IMR-90 (cell line): ENCODE results near the gene SEPTIN10. TPM values are rescaled to one million over a fixed set of nuclear protein-coding genes. Genes with fewer than 3 reads are reported as not detected.
"Not testable (repeated sequence)": the region's sequence is repeated elsewhere in the genome, so short reads cannot be mapped to it uniquely, and the experiment has no call there.

Experiments
- ATAC-seq: fragments of 200-7000 bp; cut with Tn5 transposase; 2 replicates; pipeline ENCODE4 v1.9.1; 2020; ENCODE audit warnings: low read depth, mild to moderate bottlenecking, moderate library complexity
- BruUV-seq: library from RNA; stranded (reverse); fragments of 400-500 nt; replicated peaks from 2 replicates; lab custom pipeline; 2021; lab: Mats Ljungman, UMichigan
- CTCF ChIA-PET: fragments of 300-600 bp; formaldehyde crosslinking; extraction: SDS; loops from one replicate; lab custom pipeline; 2021; ENCODE audit warnings: antibody characterized with exemption; lab: Yijun Ruan, JAX
- POLR2A ChIA-PET: fragments of 300-600 bp; sonication (Branson Sonifier 250); formaldehyde crosslinking; loops from one replicate; lab custom pipeline; 2022; ENCODE audit warnings: antibody characterized with exemption; ENCODE audit not compliant: unreplicated experiment; lab: Charles Lee
- DNase-seq: peaks from one replicate; pipeline ENCODE4 v3.0.0; 2013
- H2AFZ ChIP-seq: replicated peaks from 2 replicates; pipeline ENCODE3; 2013; ENCODE audit warnings: low read length, mild to moderate bottlenecking; ENCODE audit not compliant: poor library complexity
- H2AK5ac ChIP-seq: 2 replicates; pipeline ENCODE4 v1.6.1; 2013; ENCODE audit warnings: low read depth, low read length, inconsistent platforms
- H2AK9ac ChIP-seq: replicated peaks from 2 replicates; pipeline ENCODE3; 2013; ENCODE audit warnings: mild to moderate bottlenecking, low read depth, low read length, moderate library complexity; ENCODE audit not compliant: poor library complexity
- H2BK120ac ChIP-seq: 2 replicates; pipeline ENCODE4 v1.6.1; 2013; ENCODE audit warnings: low read depth, low read length, inconsistent platforms
- H2BK15ac ChIP-seq: 3 replicates; pipeline ENCODE4 v1.6.1; 2013; ENCODE audit warnings: low read depth, low read length, inconsistent platforms
- H2BK20ac ChIP-seq: 2 replicates; pipeline ENCODE4 v1.6.1; 2013; ENCODE audit warnings: low read depth, mild to moderate bottlenecking, inconsistent platforms, low read length, moderate library complexity
- H2BK5ac ChIP-seq: 2 replicates; pipeline ENCODE4 v1.6.1; 2013; ENCODE audit warnings: mild to moderate bottlenecking, low read depth, low read length, inconsistent platforms; ENCODE audit not compliant: poor library complexity, severe bottlenecking
- H3K14ac ChIP-seq: replicated peaks from 2 replicates; pipeline ENCODE4 v1.6.1; 2013; ENCODE audit warnings: low read depth, low read length, inconsistent platforms
- H3K18ac ChIP-seq: 2 replicates; pipeline ENCODE4 v1.6.1; 2013; ENCODE audit warnings: low read depth, low read length, control low read depth
- H3K23ac ChIP-seq: 2 replicates; pipeline ENCODE4 v1.6.1; 2013; ENCODE audit warnings: low read depth, low read length, inconsistent platforms
- H3K27ac ChIP-seq: 2 replicates; pipeline ENCODE4 v1.5.1; 2013; ENCODE audit warnings: mild to moderate bottlenecking, control low read depth, low read length; ENCODE audit not compliant: insufficient read depth
- H3K27me3 ChIP-seq: 2 replicates; pipeline ENCODE4 v1.6.1; 2013; ENCODE audit warnings: low read length; ENCODE audit not compliant: control insufficient read depth, insufficient read depth
- H3K36me3 ChIP-seq: 2 replicates; pipeline ENCODE4 v1.6.1; 2013; ENCODE audit warnings: low read length, mixed read lengths; ENCODE audit not compliant: control insufficient read depth, insufficient read depth
- H3K4ac ChIP-seq: 2 replicates; pipeline ENCODE4 v1.6.1; 2013; ENCODE audit warnings: low read depth, low read length, inconsistent platforms
- H3K4me1 ChIP-seq: 2 replicates; pipeline ENCODE4 v1.6.1; 2013; ENCODE audit warnings: low read length, mixed read lengths; ENCODE audit not compliant: control insufficient read depth, insufficient read depth
- H3K4me2 ChIP-seq: 2 replicates; pipeline ENCODE4 v1.6.1; 2013; ENCODE audit warnings: low read depth, mild to moderate bottlenecking, control low read depth, low read length, moderate library complexity
- H3K4me3 ChIP-seq: 2 replicates; pipeline ENCODE4 v1.5.1; 2013; ENCODE audit warnings: low read depth, mild to moderate bottlenecking, control low read depth, low read length, moderate library complexity; ENCODE audit not compliant: insufficient read depth
- H3K56ac ChIP-seq: 2 replicates; pipeline ENCODE4 v1.6.1; 2013; ENCODE audit warnings: low read length, inconsistent platforms; ENCODE audit not compliant: insufficient read depth; ENCODE audit errors: extremely low read depth
- H3K79me1 ChIP-seq, 2 experiments: 2 replicates each; pipeline ENCODE4 v1.6.1; 2013; ENCODE audit warnings: low read length in 2 of 2, inconsistent platforms in 1 of 2, low read depth in 1 of 2
- H3K9ac ChIP-seq: 2 replicates; pipeline ENCODE4 v1.6.1; 2013; ENCODE audit warnings: low read depth, low read length, control low read depth
- H3K9me1 ChIP-seq: 2 replicates; pipeline ENCODE4 v1.6.1; 2013; ENCODE audit warnings: low read length, inconsistent platforms; ENCODE audit not compliant: insufficient read depth
- H3K9me3 ChIP-seq: 2 replicates; pipeline ENCODE4 v1.6.1; 2013; ENCODE audit warnings: low read length; ENCODE audit not compliant: control insufficient read depth, insufficient read depth
- H4K20me1 ChIP-seq: 2 replicates; pipeline ENCODE4 v1.6.1; 2013; ENCODE audit warnings: low read length, inconsistent platforms; ENCODE audit not compliant: insufficient read depth
- H4K5ac ChIP-seq: 2 replicates; pipeline ENCODE4 v1.6.1; 2013; ENCODE audit warnings: mild to moderate bottlenecking, low read depth, low read length, control low read depth
- H4K8ac ChIP-seq, 2 experiments: 2 replicates each; pipeline ENCODE4 v1.6.1; 2013; ENCODE audit warnings: low read depth in 2 of 2, low read length in 2 of 2, control low read depth in 1 of 2, inconsistent platforms in 1 of 2
- H4K91ac ChIP-seq: 2 replicates; pipeline ENCODE4 v1.6.1; 2013; ENCODE audit warnings: low read depth, low read length, inconsistent platforms; ENCODE audit not compliant: insufficient read depth
- BHLHE40 ChIP-seq: fragments of 150-350 bp; IDR thresholded peaks from 2 replicates; pipeline ENCODE4 v1.6.1; 2016; ENCODE audit warnings: mild to moderate bottlenecking, low read depth, low read length
- POLR2A ChIP-seq: IDR thresholded peaks from 2 replicates; pipeline ENCODE4 v1.6.1; 2012; ENCODE audit warnings: mild to moderate bottlenecking, low read depth, low read length
- WGBS, 2 experiments: methylation state at CpG; one replicate each; pipeline versions ENCODE4 v1.1.5 to v1.1.7; 2013; ENCODE audit warnings: missing lambda C conversion rate in 2 of 2; ENCODE audit not compliant: insufficient read length in 1 of 2; ENCODE audit errors: extremely low coverage in 2 of 2; 5-methylcytosine and 5-hydroxymethylcytosine counted together
- dilution Hi-C: fragments of 300-500 bp; cut with HindIII; formaldehyde crosslinking; loops from one replicate; pipeline ENCODE4 v1.14.3; 2018; ENCODE audit warnings: low sequenced_read_pairs; ENCODE audit not compliant: unreplicated experiment
- in situ Hi-C: fragments of 300-500 bp; cut with MboI; formaldehyde crosslinking; loops from 3 replicates; pipeline ENCODE4 v1.14.3; 2019; ENCODE audit warnings: low sequenced_read_pairs, inconsistent platforms, mixed read lengths
- intact Hi-C: fragments of 100-400 bp; cut with micrococcal nuclease; formaldehyde crosslinking; loops from 2 replicates; pipeline ENCODE4 v1.10.0; 2022
- polyA plus RNA-seq, 3 experiments: library from polyadenylated mRNA; depleted of rRNA; stranded (reverse); fragments of >200 nt; gene quantifications; 2 replicates each; pipeline ENCODE4 v1.2.3, GENCODE V29; 2012; ENCODE audit warnings: low replicate concordance in 1 of 3
- total RNA-seq: library from RNA; depleted of rRNA; stranded (reverse); fragments of >200 nt; gene quantifications from 2 replicates; pipeline ENCODE4 v1.2.3, GENCODE V29; 2012

SEPTIN10 gene
- total and polyA plus RNA-seq, 2 of the 4 experiments (the other 2 are of a cell fraction) = 55.4 to 82.6 TPM

DNA sequence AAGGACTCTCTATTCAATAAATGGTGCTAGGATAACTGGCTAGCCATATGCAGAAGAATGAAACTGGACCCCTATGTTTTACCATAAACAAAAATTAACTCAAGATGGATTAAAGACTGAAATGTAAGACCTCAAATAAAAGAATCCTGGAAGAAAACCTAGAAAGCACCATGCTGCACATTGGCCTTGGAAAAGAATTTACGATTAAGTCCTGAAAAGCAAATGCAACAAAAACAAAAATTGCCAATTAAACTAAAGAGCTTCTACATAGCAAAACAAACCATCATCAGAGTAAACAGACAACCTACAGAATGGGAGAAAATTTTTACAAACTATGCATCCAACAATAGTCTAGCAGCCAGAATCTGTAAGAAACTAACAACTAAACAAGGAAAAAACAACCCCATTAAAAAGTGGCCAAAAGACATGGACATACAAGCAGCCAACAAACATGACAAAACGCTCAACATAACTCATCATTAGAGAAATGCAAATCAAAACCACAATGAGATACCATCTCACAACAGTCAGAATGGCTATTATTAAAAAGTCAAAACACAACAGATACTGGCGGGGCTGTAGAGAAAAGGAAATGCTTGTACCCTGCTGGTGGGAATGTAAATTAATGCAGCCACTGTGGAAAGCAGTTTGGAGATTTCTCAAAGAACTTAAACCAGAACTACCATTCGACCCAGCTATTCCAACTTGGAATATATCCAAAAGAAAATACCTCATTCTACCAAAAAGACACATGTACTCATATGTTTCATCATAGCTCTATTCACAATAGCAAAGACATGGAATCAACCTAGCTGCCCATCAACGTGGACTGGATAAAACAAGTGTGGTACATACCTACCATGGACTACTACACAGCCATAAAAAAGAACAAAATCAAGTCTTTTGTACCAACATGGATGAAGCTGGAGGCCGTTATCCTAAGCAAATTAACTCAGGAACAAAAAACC lies 30.6 kb downstream of the SEPTIN10 start (continued):
- TF ChIP-seq POLR2A (no peak), BHLHE40 (no peak)

DNA sequence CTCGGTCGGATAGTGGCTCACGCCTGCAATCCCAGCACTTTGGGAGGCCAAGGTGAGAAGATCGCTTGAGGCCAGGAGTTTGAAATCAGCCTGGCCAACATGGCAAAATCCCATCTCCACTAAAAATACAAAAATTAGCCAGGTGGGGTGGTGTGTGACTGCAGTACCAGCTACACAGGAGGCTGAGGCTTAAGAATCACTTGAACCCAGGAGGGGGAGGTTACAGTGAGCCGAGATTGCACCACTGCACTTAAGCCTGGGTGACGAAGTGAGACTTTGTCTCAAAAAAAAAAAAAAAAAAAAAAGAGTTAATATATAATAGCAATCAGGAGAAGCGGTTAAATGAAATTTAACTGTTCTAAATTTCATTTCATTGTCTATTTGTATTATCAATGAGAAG lies 36.1 kb downstream of the SEPTIN10 start:
- H2BK15ac ChIP-seq, H3K27me3 ChIP-seq, H2AFZ ChIP-seq, H4K91ac ChIP-seq, H2BK120ac ChIP-seq, DNase-seq, H3K18ac ChIP-seq, H3K4me3 ChIP-seq, H3K9me1 ChIP-seq, H3K56ac ChIP-seq, H3K27ac ChIP-seq, H3K23ac ChIP-seq, H4K20me1 ChIP-seq, POLR2A ChIA-PET, CTCF ChIA-PET, H3K14ac ChIP-seq, H4K5ac ChIP-seq, BruUV-seq, H2BK5ac ChIP-seq, H3K4ac ChIP-seq, H2AK5ac ChIP-seq, H2AK9ac ChIP-seq, H3K4me1 ChIP-seq, H3K9ac ChIP-seq, H3K4me2 ChIP-seq, dilution Hi-C loops, H2BK20ac ChIP-seq, H3K9me3 ChIP-seq, H4K8ac ChIP-seq, in situ Hi-C loops, ATAC-seq: not testable (repeated sequence)
- peaks cover 23 to 30% of the 10 kb centered on the region in 2 experiments for H3K79me1 ChIP-seq
- peaks cover 11% of the 10 kb centered on the region for H3K36me3 ChIP-seq
- intact Hi-C loops = loop anchor here (2.0 to 10.0 kb wide), 4 partner anchors 21 to 140 kb away; no protein-coding TSS in a partner anchor
- no CpG with 5 or more reads among the region's 7 CpGs for WGBS, 2 experiments
